ENCODE results near the gene MYZAP.

DNA sequence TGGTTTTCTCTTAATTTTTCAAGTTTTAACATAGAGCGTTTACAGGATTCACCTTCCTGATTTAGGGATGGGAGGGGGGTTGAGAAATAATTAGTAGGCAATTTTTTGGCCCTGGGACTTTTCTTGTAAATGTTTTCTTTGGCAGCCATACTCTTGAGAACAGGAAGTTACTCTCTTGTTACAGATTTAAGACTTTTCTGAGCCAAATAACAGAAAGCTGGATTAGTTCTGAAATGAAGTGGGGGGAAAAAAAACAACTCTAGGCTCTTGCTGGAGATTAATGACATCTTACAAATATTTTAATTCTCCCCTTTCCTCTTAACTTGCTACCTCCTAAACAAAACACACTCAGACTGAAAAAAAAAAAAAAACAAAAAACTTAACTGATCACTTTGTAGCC lies 101.0 kb downstream of the MYZAP start:
- TF ChIP-seq SMC3 (conservative IDR thresholded peaks at IDR 0.05; ENCODE audit: poor library complexity), result no peak
- TF ChIP-seq, protein P1, sequence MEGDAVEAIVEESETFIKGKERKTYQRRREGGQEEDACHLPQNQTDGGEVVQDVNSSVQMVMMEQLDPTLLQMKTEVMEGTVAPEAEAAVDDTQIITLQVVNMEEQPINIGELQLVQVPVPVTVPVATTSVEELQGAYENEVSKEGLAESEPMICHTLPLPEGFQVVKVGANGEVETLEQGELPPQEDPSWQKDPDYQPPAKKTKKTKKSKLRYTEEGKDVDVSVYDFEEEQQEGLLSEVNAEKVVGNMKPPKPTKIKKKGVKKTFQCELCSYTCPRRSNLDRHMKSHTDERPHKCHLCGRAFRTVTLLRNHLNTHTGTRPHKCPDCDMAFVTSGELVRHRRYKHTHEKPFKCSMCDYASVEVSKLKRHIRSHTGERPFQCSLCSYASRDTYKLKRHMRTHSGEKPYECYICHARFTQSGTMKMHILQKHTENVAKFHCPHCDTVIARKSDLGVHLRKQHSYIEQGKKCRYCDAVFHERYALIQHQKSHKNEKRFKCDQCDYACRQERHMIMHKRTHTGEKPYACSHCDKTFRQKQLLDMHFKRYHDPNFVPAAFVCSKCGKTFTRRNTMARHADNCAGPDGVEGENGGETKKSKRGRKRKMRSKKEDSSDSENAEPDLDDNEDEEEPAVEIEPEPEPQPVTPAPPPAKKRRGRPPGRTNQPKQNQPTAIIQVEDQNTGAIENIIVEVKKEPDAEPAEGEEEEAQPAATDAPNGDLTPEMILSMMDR (IDR thresholded peaks at IDR 0.05; ENCODE audit: poor library complexity, severe bottlenecking), result no peak
- no peak for TF ChIP-seq EZH2 (IDR thresholded peaks at IDR 0.05; ENCODE audit: borderline replicate concordance, insufficient read depth, low read length, poor library complexity, severe bottlenecking)
- no peak for TF ChIP-seq TAF1 (IDR thresholded peaks at IDR 0.05; ENCODE audit: low read depth)
